NCI-H146 (cell line): Measurements from ENCODE around the gene POLR2J3.
"Not testable (repeated sequence)": the region's sequence is repeated elsewhere in the genome, so short reads cannot be mapped to it uniquely, and the experiment has no call there.

Source experiments
- DNase-seq: peaks from one replicate; lab custom pipeline; 2025; lab: John Stamatoyannopoulos, UW

Gene POLR2J3

DNA sequence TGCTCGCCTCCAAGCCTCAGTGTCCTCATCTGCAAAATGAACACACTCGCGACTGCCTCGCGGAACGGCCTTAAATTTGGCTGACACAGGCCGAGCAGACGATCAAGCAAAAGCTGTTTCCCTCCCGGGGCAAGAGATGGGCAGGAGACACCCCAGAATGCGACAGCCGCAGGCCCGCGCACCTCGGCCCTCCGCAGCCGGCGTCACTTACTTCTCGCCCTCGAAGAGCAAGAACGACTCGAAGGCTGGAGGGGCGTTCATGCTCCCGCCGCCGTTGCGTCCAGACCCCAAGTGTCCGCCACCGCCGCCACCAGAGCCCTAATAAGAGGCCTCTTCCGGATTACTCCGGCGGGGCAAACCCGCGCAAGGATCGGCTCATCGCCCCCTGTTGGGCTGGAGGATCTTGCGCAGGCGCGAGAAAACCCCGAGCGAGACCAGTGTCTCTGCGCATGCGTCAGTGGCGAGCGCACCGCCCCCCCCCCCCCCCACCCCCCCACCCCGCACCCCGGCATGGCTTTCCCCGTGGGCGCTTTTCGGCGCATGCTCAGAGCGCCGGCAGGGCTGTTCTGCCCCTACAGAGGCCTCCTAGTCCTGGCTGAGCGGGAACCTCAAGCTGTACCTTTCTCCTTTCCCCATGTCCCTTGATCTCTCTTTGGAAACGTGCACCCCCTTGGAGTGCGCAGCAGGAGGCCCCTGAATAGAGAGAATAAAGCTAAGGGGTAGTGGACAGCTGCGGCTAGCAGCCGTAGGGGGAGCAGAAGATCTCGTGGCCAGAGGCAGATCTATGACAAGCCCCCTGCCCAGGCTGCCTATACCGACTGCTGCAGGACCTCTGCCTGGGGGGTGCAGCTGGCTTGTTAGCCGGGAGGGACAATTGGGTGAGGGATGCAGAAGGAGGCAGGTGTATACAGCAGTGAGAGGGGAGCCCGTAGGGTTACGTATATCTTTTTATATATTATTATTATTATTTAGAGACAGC is at the start of gene POLR2J3:
Gene POLR2J3 (minus strand): TSS at position 323 of the 979 bp plus-strand sequence. CDS start 62 bp downstream, at position 261.
- not testable (repeated sequence) for DNase-seq

DNA sequence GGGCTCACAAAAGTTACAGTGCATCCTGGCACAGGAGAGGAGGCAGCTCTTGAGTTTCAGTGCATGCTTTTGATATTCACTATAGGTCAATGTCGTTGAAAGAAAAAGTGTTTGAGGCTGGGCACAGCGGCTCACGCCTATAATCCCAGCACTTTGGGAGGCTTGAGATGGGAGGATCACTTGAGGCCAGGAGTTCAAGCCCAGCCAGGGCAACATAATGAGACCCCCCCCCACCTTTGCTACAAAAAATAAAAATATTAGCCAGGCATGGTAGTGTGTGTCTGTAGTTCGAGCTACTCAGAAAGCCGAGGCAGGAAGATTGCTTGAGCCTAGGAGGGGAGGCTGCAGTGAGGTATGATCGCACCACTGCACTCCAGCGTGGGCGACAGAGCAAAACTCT is 45.7 kb upstream of the POLR2J3 start:
- not testable (repeated sequence) for DNase-seq

DNA sequence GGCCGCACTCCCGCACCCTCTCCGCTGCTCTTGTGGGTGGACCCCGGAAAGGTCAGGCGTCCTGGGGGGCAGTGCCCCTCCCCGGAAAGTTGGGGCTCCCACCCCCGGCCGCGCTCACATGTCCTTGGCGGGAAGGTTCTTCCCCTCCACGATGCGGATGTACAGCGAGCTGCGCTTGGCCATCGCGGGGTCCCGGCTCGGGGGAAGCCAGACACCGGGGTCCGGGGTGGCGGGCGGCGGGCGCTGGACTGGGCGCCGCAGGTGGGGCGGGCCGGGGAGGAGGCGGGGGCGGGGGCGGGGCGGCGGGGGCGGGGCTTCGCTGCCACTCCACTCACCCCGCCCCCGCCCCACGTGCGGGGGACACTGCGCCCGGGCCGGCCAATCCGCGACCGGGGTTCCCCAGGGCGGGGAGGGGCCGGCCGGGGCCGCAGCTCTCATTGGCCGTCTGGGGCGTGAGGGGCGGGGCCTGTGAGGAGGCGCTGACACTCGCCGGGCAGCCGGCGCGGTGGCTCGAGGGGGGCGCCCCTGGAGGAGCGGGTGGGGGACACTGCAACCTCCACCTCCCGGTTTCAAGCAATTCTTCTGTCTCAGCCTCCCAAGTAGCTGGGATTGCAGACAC is 44.2 kb upstream of the POLR2J3 start, which contains the start of gene RASA4:
Gene RASA4 (minus strand): TSS at position 250 of the 619 bp plus-strand sequence. CDS start 67 bp downstream, at position 183.
- DNase-seq = not testable (repeated sequence)

DNA sequence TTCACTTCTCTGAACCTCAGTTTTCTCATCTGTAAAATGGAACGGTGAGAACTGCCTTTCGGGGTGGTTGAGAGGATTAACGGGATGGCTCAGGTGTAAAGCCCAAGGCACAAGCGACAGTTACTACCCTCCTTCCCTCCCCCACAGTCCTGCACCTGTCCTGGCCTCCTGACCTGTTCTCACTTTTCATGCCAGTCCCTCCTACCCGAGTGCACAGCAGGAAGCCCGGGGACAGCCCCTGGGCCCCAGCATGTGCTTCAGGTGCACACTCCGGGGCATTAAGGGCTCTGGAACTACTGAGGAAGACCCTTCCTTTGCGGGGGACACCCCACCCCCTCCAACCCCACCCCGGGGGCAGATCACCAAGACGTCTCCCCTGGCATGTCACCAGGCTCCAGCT is 43.5 kb upstream of the POLR2J3 start:
- DNase-seq = not testable (repeated sequence)

DNA sequence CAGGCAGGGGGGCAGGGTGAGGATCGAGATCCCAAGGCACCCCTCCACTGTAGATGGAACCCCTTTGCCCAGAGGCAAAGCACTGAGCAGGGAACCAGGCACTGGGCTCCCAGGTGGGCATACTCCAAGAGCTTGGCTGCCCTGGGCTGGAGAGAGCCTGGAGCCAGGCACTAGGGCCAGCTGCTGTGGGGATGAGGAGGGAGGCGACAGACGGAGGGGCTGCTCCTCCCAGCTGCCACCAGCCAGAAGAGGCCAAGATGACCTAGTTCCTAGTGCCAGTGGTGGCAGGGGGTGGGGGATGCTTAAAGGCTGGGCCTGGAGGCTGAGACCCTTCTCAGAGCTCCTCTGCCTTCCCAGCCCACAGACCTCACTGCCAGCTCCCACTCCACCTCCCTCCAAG is 42.5 kb upstream of the POLR2J3 start:
- DNase-seq = not testable (repeated sequence)

DNA sequence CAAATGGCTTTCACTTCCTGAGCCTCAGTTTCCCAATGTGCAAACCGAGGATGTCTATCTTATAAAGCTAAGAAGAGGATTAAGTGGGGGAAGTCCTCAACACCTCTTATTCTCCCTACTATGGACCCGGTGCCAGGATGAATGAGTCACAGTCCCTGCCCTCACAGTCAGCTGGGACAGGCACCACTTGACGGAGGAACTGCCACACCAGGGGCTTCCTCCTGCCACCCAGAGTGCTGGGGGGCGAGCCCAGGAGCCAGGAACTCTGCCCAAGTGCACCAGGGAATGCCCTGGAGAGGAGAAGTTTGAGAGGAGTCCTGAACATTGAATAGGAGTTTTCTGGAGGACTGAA is 41.9 kb upstream of the POLR2J3 start:
- not testable (repeated sequence) for DNase-seq

DNA sequence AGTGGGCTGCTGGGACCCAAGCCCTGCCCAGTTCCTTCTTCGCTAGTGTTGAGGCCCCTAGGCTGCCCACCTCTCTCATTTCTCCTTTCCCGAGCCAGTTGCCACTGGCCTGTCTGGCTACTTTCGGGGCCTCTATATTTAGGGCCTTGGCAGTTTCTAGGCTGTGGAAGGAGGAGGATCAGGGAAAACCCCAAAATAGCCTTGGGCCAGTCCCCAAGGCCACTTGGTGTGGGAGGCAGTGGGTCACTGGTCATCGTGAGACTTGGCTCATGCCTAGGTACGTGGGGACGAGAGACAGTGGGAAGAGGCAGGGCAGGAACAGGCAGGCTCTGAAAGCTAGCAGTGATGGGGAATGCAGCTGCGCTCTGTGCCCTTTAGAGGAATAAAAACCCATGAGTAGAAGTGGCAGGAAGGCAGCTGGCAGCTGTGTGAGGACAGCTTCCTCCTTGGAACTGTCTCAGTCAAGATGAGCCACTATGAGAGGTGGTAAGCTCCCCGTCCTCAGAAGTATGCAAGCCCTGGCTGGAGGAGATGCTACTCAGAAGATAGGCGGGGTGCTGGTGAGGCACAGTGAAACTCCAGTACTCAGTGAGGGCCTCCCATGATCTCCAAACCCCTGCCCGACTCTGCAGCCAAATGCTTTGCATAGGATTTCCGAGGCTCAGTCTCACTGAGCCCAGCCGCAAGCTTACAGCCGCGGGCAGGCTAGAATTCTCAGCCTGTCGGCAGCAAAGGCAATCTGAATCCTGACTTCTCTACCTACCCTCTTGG is 41.4 kb upstream of the POLR2J3 start:
- not testable (repeated sequence) for DNase-seq

DNA sequence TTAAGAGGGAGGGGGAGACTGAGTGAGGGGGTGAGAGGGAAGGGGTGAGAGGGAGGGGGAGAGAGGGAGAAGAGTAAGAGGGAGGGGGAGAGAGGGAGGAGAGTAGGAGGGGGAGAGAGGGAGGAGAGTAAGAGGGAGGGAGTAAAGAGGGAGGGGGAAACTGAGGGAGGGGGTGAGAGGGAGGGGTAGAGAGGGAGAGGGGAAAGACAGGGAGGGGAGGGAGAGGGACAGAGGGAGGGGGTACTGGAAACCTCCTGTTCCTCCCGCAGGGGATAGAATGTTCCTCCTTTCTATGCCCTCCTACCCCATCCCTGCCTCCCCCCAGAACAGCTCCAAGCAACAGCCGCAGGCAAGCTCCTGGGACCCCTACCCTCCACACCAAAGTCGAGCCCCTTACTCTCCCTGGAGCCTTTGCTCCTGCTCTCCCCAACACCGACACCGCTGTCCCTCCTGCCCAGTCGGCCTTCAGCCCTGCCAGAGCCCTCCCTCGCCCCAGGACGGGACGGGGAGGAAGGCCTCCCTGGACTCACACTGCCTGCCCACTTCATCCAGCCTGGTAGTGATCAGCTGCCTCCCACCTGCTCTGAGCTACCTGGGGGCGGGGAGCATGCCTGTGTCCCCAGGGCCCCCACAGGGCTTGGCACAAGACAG is 39.4 kb upstream of the POLR2J3 start:
- not testable (repeated sequence) for DNase-seq

DNA sequence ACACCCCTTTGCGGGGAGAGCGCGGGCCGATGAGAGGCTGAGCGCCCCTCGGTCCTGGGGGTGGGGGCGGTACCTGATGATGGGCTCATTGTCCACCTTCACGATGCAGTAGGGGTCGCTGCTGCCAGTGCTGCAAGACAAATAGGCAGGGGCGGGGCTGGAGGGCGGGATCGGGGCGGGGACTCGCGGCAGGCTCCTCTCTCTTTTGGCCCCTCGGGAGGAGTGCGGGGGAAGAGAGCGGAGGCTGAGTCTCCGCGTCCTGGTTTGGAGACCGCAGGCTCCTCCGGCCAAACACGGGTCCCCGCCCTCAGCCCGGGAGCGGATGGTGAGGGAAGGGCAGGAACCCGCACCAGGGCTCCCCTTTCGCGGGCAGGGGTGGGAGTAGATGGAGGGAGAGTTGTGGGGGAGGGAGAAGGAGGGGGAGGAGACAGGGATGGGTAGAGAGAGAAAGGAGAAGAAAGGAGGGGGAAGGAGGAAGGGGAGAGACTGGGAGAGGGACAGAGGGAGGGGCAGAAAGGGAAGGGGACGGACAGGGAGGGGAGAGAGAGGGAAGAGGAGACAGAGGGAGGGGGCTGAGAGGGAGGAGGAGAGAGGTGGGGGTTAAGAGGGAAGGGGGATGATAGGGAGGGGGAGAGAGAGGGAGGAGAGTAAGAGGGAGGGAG is 38.8 kb upstream of the POLR2J3 start:
- not testable (repeated sequence) for DNase-seq

DNA sequence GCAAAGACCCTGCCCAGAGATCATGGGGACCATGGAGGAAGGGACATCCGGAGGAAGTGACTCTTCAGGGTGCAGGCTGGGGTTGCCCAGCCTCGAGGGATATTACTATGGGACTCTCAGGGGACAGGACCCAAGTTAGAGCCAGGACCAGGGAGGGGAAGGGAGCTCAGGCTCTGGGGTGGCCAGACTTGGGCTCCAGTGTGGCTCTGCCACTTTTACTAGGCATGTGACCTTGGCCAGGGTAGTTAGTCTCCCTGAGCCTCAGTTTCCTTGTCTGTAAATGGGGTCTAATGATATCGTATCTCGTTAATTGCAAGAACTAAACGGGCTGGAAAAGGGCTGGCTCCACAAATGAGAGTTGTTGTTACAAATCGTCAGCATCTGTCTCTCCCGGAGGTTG is 38.1 kb upstream of the POLR2J3 start:
- DNase-seq = not testable (repeated sequence)

DNA sequence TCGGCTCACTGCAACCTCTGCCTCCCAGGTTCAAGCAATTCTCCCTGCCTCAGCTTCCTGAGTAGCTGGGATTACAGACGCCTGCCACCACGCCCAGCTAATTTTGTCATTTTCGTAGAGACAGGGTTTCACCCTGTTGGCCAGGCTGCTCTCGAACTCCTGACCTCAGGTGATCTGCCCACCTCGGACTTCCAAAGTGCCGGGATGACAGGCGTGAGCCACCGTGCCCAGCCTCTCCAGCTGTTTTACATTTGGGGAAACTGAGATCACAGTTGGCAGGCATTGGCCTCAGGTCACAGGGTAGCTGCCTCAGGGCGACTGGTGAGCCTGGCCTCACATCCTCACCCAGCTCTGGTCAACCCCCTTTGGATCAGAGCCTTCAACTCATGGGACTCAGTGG is 37.4 kb upstream of the POLR2J3 start:
- DNase-seq = not testable (repeated sequence)

DNA sequence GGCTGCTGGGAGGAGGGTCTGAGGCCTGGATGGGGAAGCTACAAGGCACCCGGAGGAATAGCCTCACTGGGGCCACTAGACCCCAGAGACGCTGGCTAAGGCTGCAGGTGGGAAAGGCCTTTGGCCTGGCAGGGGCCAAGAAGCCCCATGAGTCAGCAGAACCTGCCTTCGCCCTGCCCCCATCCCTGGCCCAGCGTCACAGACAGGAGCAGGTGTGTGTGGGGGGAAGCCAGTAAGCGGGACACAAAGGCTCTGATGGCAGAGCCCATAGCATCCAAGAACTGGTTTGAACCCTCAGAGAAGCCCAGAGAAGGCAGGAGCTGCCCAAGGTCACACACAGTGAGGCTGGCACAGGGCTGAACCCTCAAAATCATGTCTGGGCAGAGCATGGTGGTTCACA is 34.5 kb upstream of the POLR2J3 start:
- not testable (repeated sequence) for DNase-seq

DNA sequence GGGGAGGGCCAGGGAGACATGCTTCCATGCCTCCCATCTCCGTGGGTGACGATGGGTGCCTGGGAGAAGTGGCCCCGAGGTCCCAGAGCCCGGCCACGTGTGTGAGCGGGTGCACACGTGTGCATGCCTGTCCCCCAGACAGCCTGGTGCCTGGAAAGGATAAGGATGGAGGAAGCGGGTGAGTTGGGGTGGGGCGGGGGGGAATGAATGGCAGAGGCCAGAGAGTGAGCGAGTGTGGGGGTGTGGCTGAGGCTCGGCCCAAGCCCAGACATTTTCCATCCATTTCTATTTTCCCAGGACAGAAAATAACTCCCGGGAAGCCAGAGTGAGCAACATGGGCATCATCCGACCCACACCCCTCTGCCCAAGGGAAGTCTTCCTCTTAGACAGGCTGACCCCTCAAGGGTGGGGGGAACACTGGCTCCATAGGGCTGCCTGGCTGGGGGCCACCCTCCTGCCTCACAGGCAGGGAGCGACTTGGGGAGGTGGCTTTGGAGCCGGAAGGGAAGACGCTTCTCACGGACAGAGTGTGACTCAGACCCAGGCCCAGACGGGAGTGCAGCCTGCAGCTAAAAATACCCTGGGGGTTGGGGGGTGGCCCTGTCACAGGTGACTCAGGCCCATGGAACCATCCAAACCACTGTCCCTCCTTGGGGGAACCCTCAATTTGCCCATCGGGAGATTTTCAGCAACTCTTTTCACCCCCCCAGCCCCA is 32.2 kb upstream of the POLR2J3 start:
- not testable (repeated sequence) for DNase-seq

DNA sequence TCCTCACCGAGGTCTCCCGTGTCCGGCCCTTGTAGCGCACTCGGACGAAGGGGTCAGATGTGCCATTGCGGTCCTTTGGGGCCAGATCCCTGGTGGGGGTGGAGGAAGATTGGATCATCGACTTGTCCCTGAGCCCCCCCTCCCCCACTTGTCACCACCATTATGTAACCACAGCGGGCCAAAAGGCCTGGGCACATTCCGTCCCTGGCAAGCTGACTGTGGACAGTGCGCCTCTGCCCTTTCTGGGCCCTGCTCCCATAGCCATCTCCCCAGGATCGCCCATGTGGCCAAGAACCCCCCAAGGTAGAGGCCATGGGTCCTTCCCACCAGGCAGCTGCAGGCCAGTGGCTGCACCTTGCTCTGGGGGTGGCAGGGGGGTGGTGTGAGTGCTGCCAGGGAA is 29.9 kb upstream of the POLR2J3 start:
- DNase-seq = not testable (repeated sequence)

DNA sequence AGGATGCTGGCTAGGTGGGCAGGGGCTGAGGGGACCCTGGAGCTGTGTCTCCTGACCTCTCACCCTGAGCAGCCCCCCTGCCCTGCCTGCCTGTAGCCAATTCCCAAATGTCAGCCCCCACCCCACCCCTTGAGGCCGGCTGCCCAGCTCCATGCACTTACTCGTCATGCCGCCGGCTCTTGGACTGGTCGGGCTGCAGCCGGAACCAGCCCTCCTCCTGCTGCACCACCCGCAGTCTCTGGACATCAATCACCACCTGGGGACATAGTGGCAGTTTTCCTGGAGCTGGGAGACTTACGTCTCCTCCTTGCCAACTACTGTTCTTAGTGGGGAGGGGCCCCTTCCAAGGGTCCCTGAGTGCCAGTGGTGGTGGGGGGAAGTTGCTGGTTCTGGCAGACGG is 27.3 kb upstream of the POLR2J3 start:
- DNase-seq = not testable (repeated sequence)

DNA sequence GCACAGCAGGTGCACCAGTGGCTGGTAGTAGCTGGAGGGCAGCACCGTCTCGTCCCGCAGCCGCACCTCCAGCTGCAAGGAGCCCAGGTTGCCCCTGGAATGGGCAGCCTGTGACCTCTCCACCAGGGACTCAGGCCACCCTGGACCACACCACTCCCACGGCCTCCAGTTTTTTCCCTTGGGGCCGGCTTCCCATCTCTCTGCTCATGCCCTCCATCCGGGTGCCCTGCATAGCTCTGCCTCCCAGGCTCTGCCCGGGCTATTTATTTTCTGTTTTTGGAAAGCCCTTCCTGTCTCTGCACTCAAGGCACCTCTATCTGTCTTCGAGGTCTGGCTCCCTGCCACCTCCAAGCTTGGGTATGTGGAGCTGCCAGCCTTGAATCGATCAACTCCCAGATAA is 23.7 kb upstream of the POLR2J3 start:
- DNase-seq = not testable (repeated sequence)

DNA sequence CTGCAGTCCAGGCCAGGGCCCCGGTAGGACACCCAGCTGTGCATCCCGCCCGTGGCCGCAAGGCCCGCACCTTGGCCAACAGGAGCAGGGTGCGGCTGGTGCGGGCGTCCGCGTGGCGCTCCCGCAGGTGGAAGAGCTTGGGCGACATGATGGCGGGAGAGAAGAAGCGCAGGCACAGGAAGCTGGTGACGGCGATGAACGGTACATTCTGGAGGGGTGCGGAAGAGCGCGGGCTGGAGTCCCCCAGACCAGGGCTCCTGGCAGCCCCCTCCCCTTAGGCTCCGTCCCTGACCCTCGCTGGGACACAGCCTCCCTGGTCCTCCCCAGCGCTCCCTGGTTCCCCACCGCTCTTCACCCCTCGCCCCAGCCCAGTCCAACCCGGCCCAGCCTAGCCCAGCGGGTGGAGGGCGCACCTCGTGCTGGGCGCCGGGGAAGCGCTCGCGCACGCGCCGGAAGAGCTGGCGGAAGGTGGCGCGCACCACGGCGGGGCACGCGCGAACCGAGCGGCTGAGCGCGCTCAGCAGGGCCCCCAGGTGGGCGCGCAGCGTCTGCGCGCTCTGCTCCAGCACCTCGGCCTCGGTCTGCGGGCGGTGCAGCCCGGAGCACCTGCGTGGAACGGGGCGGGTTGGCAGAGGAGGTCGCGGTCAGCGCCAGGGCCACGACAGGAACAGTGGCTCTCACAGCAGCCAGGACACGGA is 21.4 kb upstream of the POLR2J3 start:
- not testable (repeated sequence) for DNase-seq

DNA sequence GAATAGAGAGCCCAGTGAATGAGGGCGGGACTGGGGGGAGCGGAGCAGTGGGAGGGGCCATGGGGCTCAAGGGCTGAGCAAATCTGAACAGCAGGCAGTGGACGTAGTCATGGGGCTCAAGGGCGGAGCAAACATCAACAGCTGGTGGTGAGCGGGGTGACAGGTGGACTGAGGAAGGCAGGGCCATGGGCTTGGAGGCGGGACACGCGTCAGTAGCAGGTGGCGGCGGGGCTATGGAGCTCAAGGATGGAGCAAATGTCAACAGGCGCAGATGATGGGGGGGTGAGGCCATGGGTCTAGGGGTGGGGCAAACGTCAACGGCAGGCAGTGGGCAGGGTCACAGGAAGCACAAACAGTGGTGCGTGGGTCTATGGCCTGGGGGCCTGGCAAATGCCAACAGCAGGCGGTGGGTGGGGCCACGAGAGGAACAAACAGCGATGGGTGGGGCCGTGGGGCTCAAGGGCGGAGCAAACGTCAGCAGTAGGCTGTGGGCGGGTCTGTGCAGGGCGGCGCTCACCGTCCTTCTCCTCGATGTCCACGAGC is 20.2 kb upstream of the POLR2J3 start:
- not testable (repeated sequence) for DNase-seq

DNA sequence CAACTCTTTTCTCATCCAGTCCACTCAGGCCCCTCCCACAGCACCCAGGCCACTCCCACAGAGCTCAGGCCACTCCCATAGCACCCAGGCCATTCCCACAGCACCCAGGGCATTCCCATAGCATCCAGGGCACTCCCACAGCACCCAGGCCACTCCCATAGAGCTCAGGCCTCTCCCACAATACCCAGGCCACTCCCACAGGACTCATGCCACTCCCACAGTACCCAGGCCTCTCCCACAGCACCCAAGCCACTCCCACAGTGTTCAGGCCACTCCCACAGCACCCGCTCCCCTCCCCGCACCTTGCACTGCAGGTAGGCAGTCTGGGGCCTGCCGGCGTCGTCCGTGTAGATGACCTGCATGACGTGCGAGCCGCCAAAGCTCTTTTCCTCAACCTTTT is 17.5 kb upstream of the POLR2J3 start:
- DNase-seq = not testable (repeated sequence)
